NCI-H345 treated with DMSO at 0.1 percent for 48 hours (cell line): ENCODE results near the gene PDIA4.
A peak's percentile ranks its signal among the peaks of the same experiment; 100 is the strongest.

Experiments
- DNase-seq: peaks from one replicate; lab custom pipeline; 2025; ENCODE audit not compliant: unreplicated experiment; lab: John Stamatoyannopoulos, UW

Gene PDIA4

DNA sequence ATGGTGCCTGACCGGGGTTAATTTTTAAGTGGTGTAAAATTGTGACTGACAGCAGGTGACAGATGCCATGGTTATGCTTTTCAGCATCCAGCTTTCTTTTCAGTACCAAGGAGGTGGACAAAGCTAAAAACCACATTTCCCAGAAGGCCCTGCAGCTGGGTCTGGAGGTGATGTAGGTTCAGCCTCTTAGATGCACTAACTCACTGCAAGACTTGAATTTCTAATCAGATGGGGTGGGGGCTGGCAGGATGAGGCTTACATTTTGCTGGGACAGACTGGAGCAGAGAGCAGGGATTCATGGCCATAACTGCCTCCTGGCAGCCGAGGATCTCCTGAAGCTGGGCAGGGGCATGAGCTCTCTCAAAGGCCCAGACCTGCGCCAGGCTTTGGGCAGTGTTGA is 52.4 kb downstream of the PDIA4 start:
- DNase-seq: no peak

DNA sequence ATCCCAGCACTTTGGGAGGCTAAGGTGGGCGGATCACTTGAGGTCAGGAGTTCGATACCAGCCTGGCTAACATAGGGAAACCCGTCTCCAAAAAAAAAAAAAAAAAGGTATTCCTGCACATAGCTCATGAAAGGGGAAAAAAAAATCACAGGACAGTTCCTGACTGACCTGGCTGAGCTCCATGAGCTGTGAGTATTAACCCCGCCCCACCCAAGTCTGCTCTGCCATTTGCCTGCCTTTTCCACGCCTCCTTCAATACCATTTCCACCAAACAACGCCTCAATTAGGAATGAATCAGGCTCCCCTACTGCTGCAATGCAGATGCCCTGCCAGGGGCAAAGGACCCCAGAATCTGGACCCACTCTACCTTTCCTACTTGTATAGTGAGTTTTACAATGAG is 55.0 kb downstream of the PDIA4 start:
- DNase-seq: no peak

DNA sequence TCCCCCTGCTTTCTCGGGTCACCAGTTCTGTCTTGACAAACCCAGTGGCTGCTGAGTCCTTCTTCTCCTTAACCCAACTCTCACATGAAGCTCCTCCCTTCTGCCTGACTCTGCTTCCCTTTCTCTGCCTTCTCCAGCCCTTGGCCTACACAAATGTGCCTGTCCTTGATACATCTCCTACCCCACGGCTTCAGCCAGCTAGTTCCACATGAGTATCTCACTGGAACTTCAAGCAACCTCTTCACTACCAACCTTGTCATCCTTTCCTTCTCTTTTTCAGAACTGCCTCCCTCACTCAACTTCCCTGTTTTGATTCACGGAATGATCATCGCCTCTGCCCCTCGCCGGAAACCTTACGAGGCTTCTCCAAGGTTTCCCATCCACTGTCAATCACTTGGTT is 55.9 kb downstream of the PDIA4 start:
- DNase-seq: no peak

DNA sequence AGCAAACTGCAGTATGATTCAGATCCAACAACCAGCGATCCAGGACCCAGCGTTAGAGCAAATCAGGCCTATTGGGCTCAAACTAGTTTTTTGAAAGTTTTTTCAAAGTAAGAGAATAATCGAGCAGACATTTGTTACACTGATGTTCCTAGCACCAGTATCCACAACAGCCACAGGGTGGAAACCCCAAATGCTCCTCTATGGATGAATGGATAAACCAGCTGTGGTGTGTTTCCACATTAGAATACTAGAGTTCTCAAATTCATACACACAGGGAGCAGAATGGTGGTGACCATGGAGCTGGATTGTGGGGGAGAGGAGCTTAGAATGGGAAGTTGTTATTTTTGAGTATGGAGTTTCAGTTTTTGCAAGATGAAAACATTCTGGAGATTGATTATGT is 60.7 kb downstream of the PDIA4 start:
- no peak for DNase-seq

DNA sequence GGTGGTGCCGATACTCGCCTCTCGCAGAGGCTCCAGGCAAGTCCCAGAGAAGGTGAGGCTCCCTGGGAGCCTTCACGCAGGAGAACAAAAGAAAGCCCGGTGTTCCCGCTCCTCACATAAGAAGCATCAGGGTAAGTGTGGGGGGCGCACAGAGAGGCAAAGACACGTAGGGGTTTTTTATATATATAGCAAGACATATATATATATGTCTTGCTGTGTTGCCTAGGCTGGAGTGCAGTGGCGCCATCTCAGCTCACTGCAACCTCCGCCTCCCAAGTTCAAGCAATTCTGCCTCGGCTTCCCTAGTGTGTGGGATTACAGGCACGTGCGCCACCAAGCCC is 61.3 kb downstream of the PDIA4 start:
- no peak for DNase-seq

DNA sequence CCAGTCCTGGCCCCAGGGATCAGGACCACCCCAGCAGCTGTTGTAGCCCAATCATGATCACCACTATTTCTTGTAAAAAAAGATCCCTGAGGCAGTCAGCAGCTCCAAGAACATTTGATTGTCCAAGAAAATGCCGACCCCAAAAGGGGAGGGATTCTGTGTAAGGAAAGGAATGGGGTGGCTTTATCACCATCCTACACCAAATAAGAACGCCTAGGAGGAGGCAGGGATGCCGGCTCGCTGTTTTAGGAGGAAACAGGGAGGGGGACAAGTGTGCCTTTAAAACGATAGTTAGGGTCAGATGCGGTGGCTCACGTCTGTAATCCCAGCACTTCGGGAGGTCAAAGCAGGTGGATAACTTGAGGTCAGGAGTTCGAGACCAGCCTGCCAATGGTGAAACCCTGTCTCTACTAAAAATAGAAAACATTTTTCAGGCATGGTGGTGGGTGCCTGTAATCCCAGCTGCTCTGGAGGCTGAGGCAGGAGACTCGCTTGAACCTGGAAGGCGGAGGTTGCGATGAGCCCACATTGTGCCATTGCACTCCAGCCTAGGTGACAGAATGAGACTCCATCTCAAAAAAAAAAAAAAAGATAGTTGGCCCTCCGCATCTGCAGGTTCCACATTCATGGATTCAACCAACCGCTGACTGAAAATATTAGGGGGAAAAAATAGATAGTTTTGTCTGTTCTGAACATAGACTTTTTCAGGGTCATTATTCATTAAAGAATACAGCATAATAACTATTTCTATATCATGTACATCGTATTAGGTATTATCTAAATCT is 63.6 kb downstream of the PDIA4 start:
- DNase-seq: no peak

DNA sequence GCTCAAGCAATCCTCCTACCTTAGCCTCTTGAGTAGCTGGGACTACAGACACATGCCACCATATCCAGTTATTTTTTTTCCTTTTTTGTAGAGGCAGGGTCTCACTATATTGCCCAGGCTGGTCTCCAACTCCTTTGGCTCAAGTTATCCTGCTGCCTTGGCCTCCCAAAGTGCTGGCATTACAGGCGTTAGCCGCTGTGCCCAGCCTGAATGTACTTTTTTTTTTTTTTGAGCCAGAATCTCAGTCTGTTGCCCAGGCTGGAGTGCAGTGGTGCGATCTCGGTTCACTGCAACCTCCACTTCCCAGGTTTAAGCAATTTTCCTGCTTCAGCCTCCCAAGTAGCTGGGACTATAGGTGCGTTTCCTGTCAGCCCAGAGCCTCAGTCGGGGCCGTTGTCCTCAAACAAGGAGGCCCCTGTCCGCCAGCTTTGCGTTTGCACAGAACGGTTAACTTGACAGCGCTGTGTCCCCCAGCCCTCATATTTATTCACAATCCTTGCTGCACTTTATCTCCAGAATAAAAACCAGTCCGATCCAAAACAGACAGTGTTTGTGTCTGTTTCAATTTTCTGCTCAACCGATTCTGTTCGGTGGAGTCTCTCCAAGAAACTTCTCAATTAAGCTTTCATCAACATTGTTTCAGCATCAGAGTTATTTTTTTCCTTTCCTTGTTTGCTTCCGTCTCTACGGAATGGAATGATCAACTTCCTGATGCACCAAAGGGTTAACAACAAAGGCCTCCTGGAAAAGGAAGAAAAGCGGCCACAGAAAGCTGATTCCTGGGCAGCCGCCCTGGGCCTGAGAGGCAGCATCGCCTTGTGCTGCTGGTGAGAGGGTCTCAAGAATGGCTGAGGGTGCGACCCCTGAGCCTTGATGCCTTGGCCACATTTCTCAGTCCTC is 64.5 kb downstream of the PDIA4 start:
- no peak for DNase-seq

DNA sequence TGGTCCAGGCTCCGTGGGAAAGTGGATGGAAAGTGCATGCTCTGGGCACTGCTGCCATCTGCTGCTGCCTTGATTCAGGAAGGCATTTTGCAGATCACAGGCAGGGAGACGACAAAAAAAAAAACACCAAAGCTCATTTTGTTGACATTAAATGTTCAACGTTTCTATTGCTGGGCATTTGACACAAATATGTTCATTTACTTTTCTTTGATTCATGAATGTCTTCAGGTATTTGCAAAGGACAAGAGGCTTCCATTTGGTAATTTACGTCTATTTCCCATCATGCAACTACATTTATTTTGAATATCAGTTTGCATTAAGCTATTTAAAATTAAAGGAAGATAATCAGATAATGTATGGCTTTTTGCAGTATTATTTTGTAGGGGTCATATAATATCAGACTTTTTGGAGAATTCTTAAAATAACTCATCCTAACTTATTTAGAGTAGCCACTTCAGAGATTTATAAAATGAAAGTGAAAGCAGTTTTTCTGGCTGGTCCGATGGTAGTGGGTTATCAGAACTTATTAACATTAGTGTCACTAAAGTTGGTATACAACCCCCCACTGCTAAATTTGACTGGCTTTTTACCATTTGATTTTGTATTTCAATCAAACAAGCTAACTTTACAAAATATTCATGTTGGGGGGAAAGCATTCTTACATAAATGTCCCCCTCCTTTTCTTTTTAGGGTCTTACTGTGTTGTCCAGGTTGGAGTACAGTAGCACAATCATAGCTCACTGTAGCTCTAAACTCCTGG is 65.3 kb downstream of the PDIA4 start:
- peak; percentile 84 for DNase-seq

DNA sequence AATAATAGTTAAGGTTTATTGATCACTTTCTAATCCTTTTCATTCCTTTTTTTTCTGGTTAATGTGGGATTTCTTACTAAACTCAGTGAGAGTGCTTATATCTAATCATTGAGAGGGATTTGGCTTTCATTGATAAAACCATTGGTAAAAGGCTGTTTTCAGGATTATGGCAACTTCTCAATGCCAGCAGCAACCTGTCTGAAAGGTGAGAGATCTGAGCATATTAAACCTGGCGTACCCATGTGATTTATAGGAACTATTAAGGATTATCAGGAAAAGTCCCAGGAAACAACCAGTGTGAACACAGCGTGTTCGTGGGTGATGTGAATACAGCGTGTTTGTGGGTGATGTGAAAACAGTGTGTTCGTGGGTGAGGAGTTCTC is 65.9 kb downstream of the PDIA4 start:
- no peak for DNase-seq

DNA sequence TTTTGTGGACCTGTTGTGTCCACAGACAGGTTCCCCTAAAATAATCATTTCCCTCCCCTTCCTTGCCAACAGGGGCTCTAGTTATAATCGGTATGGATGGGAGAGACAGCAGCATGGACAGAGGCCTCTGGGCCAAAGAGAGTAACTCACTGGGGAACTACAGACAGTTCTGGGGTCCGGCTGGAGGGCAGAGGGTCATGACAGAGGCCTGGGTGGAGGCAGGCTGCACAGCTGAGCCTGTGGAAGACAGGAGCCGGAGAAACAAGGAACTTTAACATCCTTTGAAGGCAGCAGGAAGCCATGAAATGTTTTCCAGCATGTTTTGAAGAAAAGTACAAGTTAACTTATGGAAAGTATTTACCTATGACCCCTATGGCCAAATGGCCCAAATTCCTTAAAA is 68.6 kb downstream of the PDIA4 start:
- no peak for DNase-seq

DNA sequence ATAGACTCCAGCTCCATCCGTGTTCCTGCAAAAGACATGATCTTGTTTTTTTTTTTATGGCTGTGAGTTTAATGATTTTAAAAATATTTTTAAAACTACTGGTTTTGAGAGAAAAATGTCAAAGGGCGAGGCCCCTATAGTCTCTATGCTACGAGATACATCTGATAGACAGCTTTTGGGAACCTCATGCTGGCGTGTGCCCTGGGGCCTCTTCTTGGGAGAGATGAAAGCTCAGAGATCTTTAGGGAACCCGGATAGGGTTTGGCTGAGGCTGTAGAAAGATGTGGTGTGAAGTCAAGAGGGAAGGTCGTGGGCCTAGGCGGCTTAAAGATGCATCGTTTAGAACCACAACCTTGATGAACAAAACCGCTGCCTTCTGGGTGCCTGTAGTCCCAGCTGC is 70.2 kb downstream of the PDIA4 start:
- no peak for DNase-seq

DNA sequence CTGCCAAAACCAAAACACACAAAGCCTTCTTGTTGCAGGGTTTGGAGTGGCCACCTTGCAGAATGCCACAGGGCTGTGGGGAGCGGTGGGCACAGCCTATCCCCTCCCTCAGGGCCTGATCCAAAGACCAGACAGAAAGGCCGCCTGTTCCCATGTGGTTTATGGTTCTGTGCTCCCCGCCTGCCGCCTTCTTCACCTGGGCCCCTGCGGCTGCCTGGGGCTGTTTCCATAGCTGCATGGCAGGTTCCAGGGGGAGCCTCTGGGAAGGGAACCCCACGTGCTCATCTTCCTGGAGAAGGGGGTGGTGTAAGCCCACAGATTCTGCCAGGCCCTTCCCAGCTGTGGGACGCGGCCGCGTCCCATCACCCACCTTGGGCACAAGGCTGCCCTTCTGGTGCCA is 73.5 kb downstream of the PDIA4 start:
- DNase-seq: no peak

DNA sequence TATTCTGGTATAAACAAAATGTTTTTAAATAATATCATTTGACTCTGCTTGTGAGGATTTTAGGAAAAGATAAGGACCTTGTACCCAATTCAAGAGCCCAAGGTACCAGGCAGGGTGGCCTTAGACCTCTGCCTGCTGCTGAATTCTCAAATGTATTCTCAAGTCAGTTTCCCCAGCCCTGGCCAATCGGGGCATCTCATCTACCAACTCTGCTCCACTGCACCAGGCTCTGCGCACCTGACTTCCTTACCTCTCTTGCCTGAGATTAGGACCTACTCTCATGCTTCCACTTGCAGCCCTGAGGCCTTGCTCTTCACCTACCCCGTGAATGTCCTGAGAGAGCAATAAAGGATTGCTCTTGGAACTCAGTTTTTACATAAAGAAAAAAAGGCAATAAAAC is 74.6 kb downstream of the PDIA4 start:
- no peak for DNase-seq
